H1 (cell line): ENCODE measurements around the gene GATAD2B. TPM values are rescaled to one million over a fixed set of nuclear protein-coding genes. Genes with fewer than 3 reads are reported as not detected.

Experiments used
- CTCF ChIA-PET: fragments of 300-600 bp; sonication (Branson Sonifier 250); formaldehyde crosslinking; loops from one replicate; lab custom pipeline; 2021; ENCODE audit not compliant: partially characterized antibody; lab: Charles Lee
- POLR2A ChIA-PET: fragments of 300-600 bp; sonication (Branson Sonifier 250); formaldehyde crosslinking; loops from one replicate; lab custom pipeline; 2021; ENCODE audit warnings: inconsistent platforms; ENCODE audit not compliant: partially characterized antibody; lab: Charles Lee
- DNase-seq, 2 experiments: peaks; one replicate each; pipeline versions ENCODE4 v3.0.0 to v3.0.0-alpha.2; 2010 to 2022; ENCODE audit warnings: low spot score in 2 of 2, low read depth in 1 of 2, mixed read lengths in 1 of 2
- FAIRE-seq: peaks from 2 replicates; lab custom pipeline; 2011; peaks lifted over from hg19 to GRCh38; lab: Jason Lieb, UNC
- H2AFZ ChIP-seq: 2 replicates; pipeline ENCODE4 v1.8.1; 2012; ENCODE audit warnings: low read length, inconsistent platforms
- H2AK5ac ChIP-seq: 2 replicates; pipeline ENCODE4 v1.6.1; 2013; ENCODE audit warnings: low read depth, low read length
- H2BK120ac ChIP-seq: replicated peaks from 2 replicates; pipeline ENCODE3; 2013; ENCODE audit warnings: low read depth, low read length, inconsistent platforms
- H2BK12ac ChIP-seq: 2 replicates; pipeline ENCODE4 v1.6.1; 2013; ENCODE audit warnings: low read depth, low read length
- H2BK15ac ChIP-seq: 2 replicates; pipeline ENCODE4 v1.6.1; 2013; ENCODE audit warnings: low read length
- H2BK20ac ChIP-seq: 2 replicates; pipeline ENCODE4 v1.6.1; 2013; ENCODE audit warnings: low read length
- H2BK5ac ChIP-seq: 2 replicates; pipeline ENCODE4 v1.6.1; 2013; ENCODE audit warnings: low read depth, low read length
- H3K14ac ChIP-seq: 2 replicates; pipeline ENCODE4 v1.6.1; 2013; ENCODE audit warnings: inconsistent platforms; ENCODE audit not compliant: insufficient read length
- H3K18ac ChIP-seq: 2 replicates; pipeline ENCODE4 v1.6.1; 2013; ENCODE audit warnings: low read length; ENCODE audit errors: extremely low read depth
- H3K23ac ChIP-seq: 2 replicates; pipeline ENCODE4 v1.6.1; 2013; ENCODE audit warnings: inconsistent platforms; ENCODE audit not compliant: insufficient read length
- H3K23me2 ChIP-seq: 2 replicates; pipeline ENCODE4 v1.6.1; 2013; ENCODE audit warnings: low read depth, low read length
- H3K27ac ChIP-seq: 2 replicates; pipeline ENCODE4 v1.6.1; 2011; ENCODE audit warnings: low read depth, low read length, inconsistent platforms
- H3K27me3 ChIP-seq, 4 experiments: replicated peaks in 1 of 4; 1 replicate in 1 of 4; 2 replicates in 3 of 4; pipeline versions ENCODE4 v1.6.1 to v1.8.1; 2011 to 2013; ENCODE audit warnings: low read length in 3 of 4, mild to moderate bottlenecking in 3 of 4, inconsistent platforms in 2 of 4, mixed read lengths in 2 of 4, moderate library complexity in 1 of 4; ENCODE audit not compliant: control insufficient read depth in 3 of 4, insufficient read depth in 3 of 4; ENCODE audit errors: extremely low read depth in 1 of 4
- H3K36me3 ChIP-seq, 4 experiments: 2 replicates each; pipeline versions ENCODE4 v1.6.1 to v1.8.1; 2011 to 2013; ENCODE audit warnings: mild to moderate bottlenecking in 4 of 4, low read length in 3 of 4, moderate library complexity in 2 of 4, control low read depth in 1 of 4, inconsistent platforms in 1 of 4; ENCODE audit not compliant: insufficient read depth in 4 of 4, control insufficient read depth in 2 of 4
- H3K4ac ChIP-seq: replicated peaks from 2 replicates; pipeline ENCODE3; 2013; ENCODE audit warnings: low read length, low read depth, mixed read lengths, inconsistent platforms; ENCODE audit not compliant: insufficient read length
- H3K4me1 ChIP-seq, 4 experiments: replicated peaks in 1 of 4; 1 replicate in 1 of 4; 2 replicates in 3 of 4; pipeline versions ENCODE4 v1.6.1 to v1.8.1; 2011 to 2013; ENCODE audit warnings: low read length in 3 of 4, inconsistent platforms in 2 of 4, mixed read lengths in 1 of 4; ENCODE audit not compliant: insufficient read depth in 4 of 4, control insufficient read depth in 3 of 4
- H3K4me2 ChIP-seq, 2 experiments: 2 replicates each; pipeline versions ENCODE4 v1.6.1 to v1.8.1; 2011 to 2013; ENCODE audit warnings: low read depth in 2 of 2, low read length in 2 of 2, control low read depth in 1 of 2, inconsistent platforms in 1 of 2, mild to moderate bottlenecking in 1 of 2; ENCODE audit not compliant: insufficient read depth in 1 of 2
- H3K4me3 ChIP-seq, 4 experiments: fragments of 200-600, 300-600 bp in 1 of 4; sonication (generic), shearing (Covaris generic), sonication (Bioruptor Twin) in 1 of 4; 2 replicates each; pipeline versions ENCODE4 v1.5.1 to v1.8.1; 2011 to 2016; ENCODE audit warnings: low read length in 4 of 4, low read depth in 3 of 4, control low read depth in 2 of 4, inconsistent platforms in 2 of 4, mild to moderate bottlenecking in 2 of 4, mixed read lengths in 1 of 4, moderate library complexity in 1 of 4; ENCODE audit not compliant: insufficient read depth in 2 of 4; ENCODE audit errors: extremely low read depth in 1 of 4
- H3K56ac ChIP-seq: replicated peaks from 2 replicates; pipeline ENCODE3; 2013; ENCODE audit warnings: low read depth, mild to moderate bottlenecking, mixed read lengths, low read length, inconsistent platforms; ENCODE audit not compliant: insufficient read length
- H3K79me1 ChIP-seq: 2 replicates; pipeline ENCODE4 v1.6.1; 2013; ENCODE audit warnings: low read depth, low read length, control low read depth
- H3K79me2 ChIP-seq, 2 experiments: 2 replicates each; pipeline versions ENCODE4 v1.6.1 to v1.8.1; 2012 to 2013; ENCODE audit warnings: low read length in 2 of 2, mild to moderate bottlenecking in 2 of 2, inconsistent platforms in 1 of 2; ENCODE audit not compliant: insufficient read depth in 2 of 2, control insufficient read depth in 1 of 2
- H3K9ac ChIP-seq, 4 experiments: replicated peaks in 1 of 4; 1 replicate in 1 of 4; 2 replicates in 3 of 4; pipeline versions ENCODE4 v1.6.1 to v1.8.1; 2011 to 2013; ENCODE audit warnings: low read depth in 3 of 4, low read length in 3 of 4, control low read depth in 2 of 4, mild to moderate bottlenecking in 2 of 4, moderate library complexity in 2 of 4, inconsistent platforms in 1 of 4; ENCODE audit errors: extremely low read depth in 1 of 4
- H3K9me3 ChIP-seq, 2 experiments: 2 replicates each; pipeline versions ENCODE4 v1.6.1 to v1.8.1; 2012 to 2013; ENCODE audit warnings: mild to moderate bottlenecking in 2 of 2, moderate library complexity in 2 of 2, control low read depth in 1 of 2, inconsistent platforms in 1 of 2, low read depth in 1 of 2, low read length in 1 of 2, mixed read lengths in 1 of 2; ENCODE audit not compliant: insufficient read depth in 2 of 2
- H4K20me1 ChIP-seq, 2 experiments: replicated peaks in 1 of 2; 2 replicates each; pipeline versions ENCODE3 to v1.8.1; 2011 to 2013; ENCODE audit warnings: inconsistent platforms in 2 of 2, low read length in 2 of 2, mild to moderate bottlenecking in 1 of 2; ENCODE audit not compliant: insufficient read depth in 2 of 2, control insufficient read depth in 1 of 2
- H4K5ac ChIP-seq: 2 replicates; pipeline ENCODE4 v1.6.1; 2013; ENCODE audit warnings: low read length, low read depth, mixed read lengths, inconsistent platforms; ENCODE audit not compliant: insufficient read length
- H4K8ac ChIP-seq: 2 replicates; pipeline ENCODE4 v1.8.0; 2013; ENCODE audit warnings: mild to moderate bottlenecking, moderate library complexity, low read length, inconsistent platforms; ENCODE audit not compliant: insufficient read depth; ENCODE audit errors: extremely low read depth
- H4K91ac ChIP-seq: replicated peaks from 2 replicates; pipeline ENCODE3; 2013; ENCODE audit warnings: low read length, mixed read lengths, inconsistent platforms; ENCODE audit not compliant: insufficient read length
- FOSL1 ChIP-seq: IDR thresholded peaks from 2 replicates; pipeline ENCODE4 v1.6.1; 2011; ENCODE audit warnings: mild to moderate bottlenecking, low read depth, low read length, moderate library complexity; ENCODE audit not compliant: insufficient read depth
- WGBS, 2 experiments: shearing (Covaris generic) in 1 of 2; methylation state at CpG; one replicate each; pipeline versions ENCODE4 v1.1.6 to v1.1.7; 2013 to 2015; ENCODE audit warnings: low lambda C conversion rate in 2 of 2, mixed read lengths in 2 of 2, inconsistent platforms in 1 of 2, low coverage in 1 of 2, missing lambda C conversion rate in 1 of 2; ENCODE audit not compliant: insufficient replicate concordance in 2 of 2, insufficient coverage in 1 of 2, insufficient read length in 1 of 2; ENCODE audit errors: extremely low coverage in 1 of 2, missing lambda C conversion rate in 1 of 2; 5-methylcytosine and 5-hydroxymethylcytosine counted together
- polyA plus RNA-seq, 7 experiments: library from polyadenylated mRNA; depleted of rRNA in 3 of 7; stranded (reverse) in 5 of 7; unstranded in 2 of 7; fragments of >200 nt in 5 of 7; fragments of 200-250 nt in 2 of 7; gene quantifications; 1 replicate in 5 of 7; 2 replicates in 1 of 7; 4 replicates in 1 of 7; pipeline versions ENCODE4 v1.2.1 to v1.2.3, GENCODE V29; 2011 to 2013; ENCODE audit warnings: missing spikeins in 2 of 7, mixed read lengths in 2 of 7
- total RNA-seq: library from RNA; stranded (reverse); fragmentation: NEBNext Ultra II Directional; extraction: Animal tissue kit (Norgen Biotek cat#: 25700); gene quantifications from 2 replicates; pipeline ENCODE4 v1.2.1, GENCODE V29; 2021

The GATAD2B gene
- total and polyA plus RNA-seq, 2 of the 8 experiments (the other 6 are each of a cell fraction or from before 2014, with no cell fraction given) = 8.4 to 39.1 TPM

- H3K9ac ChIP-seq = no peak overlapping the region
- no peak overlapping the region for H3K27ac ChIP-seq
- no peak overlapping the region for H4K8ac ChIP-seq
- H3K23me2 ChIP-seq = no peaks in the 10 kb centered on the region
- ChIA-PET POLR2A (interaction anchor here (0.8 to 6.6 kb wide), 5 partner anchors 7 to 41 kb away, joined by 3 to 60 read pairs (median 8); partner anchors contain the start of genes DENND4B, GATAD2B and JTB), CTCF (interaction anchor here (1.8 kb wide), 1 partner anchor 13 kb away, joined by 5 read pairs; the partner anchor contains the start of gene GATAD2B)
- no peak overlapping the region for H2BK15ac ChIP-seq
- H3K9me3 ChIP-seq = no peaks in the 10 kb centered on the region
- no peaks in the 10 kb centered on the region for H3K27me3 ChIP-seq
- no peak for FAIRE-seq
- H2BK120ac ChIP-seq = no peak overlapping the region
- no peak overlapping the region for H3K4ac ChIP-seq
- H3K79me2 ChIP-seq = no peaks in the 10 kb centered on the region
- H4K20me1 ChIP-seq = peaks cover 0 to 10% of the 10 kb centered on the region in 2 experiments
- H3K56ac ChIP-seq = no peak overlapping the region
- H2AFZ ChIP-seq = no peak overlapping the region
- H4K91ac ChIP-seq = no peak overlapping the region
- H3K18ac ChIP-seq = no peak overlapping the region
- DNase-seq = no peak
- H3K4me3 ChIP-seq = no peak overlapping the region
- H2BK5ac ChIP-seq = no peak overlapping the region
- no peak overlapping the region for H2BK12ac ChIP-seq
- H3K4me1 ChIP-seq = no peaks in the 10 kb centered on the region
- no peak overlapping the region for H2BK20ac ChIP-seq
- peaks cover 15 to 66% (median 51%) of the 10 kb centered on the region in 4 experiments for H3K36me3 ChIP-seq
- no peak overlapping the region for H3K23ac ChIP-seq
- no peak overlapping the region for H3K4me2 ChIP-seq
- no peak overlapping the region for H4K5ac ChIP-seq
- no peak for TF ChIP-seq FOSL1
- TF ChIP-seq, all 59 proteins: peak for 0
- H3K14ac ChIP-seq = no peak overlapping the region
- no peak overlapping the region for H2AK5ac ChIP-seq
- 93% methylated on average over 12 of the region's 12 CpGs; no CpG with 5 or more reads in 1 of the 2 experiments for WGBS, 2 experiments
- no peaks in the 10 kb centered on the region; the same call in 1 of the 2 replicates for H3K79me1 ChIP-seq
Measured at GRCh38 chr1:153936011-153936802, 13.4 kb upstream of the GATAD2B start.
